Midbrain (tissue), 1 donor: ENCODE data around the gene STRBP.
"Not testable (repeated sequence)": the region's sequence is repeated elsewhere in the genome, so short reads cannot be mapped to it uniquely, and the experiment has no call there.

ENCODE experiments used
- DNase-seq: peaks from one replicate; lab custom pipeline; 2025; lab: John Stamatoyannopoulos, UW

STRBP gene

GRCh38 chr9:123249162-123249561, 19.2 kb downstream of the STRBP start:
- DNase-seq = not testable (repeated sequence)

- DNase-seq = no peak
Measured at GRCh38 chr9:123248630-123249029, 19.8 kb downstream of the STRBP start.

GRCh38 chr9:123246534-123246933, 21.9 kb downstream of the STRBP start:
- DNase-seq = no peak

- no peak for DNase-seq
Measured at GRCh38 chr9:123239726-123240125, 28.7 kb downstream of the STRBP start.

GRCh38 chr9:123238365-123238764, 30.0 kb downstream of the STRBP start:
- no peak for DNase-seq

GRCh38 chr9:123237220-123237619, 31.2 kb downstream of the STRBP start:
- no peak for DNase-seq

- no peak for DNase-seq
Measured at GRCh38 chr9:123235448-123235847, 32.9 kb downstream of the STRBP start.

GRCh38 chr9:123234853-123235252, 33.5 kb downstream of the STRBP start:
- DNase-seq = no peak

GRCh38 chr9:123232332-123232731, 36.1 kb downstream of the STRBP start:
- no peak for DNase-seq

GRCh38 chr9:123231421-123231820, 37.0 kb downstream of the STRBP start:
- no peak for DNase-seq

- no peak for DNase-seq
Measured at GRCh38 chr9:123228967-123229366, 39.4 kb downstream of the STRBP start.

- DNase-seq = no peak
Measured at GRCh38 chr9:123225995-123226394, 42.4 kb downstream of the STRBP start.

GRCh38 chr9:123225374-123225813, 43.0 kb downstream of the STRBP start:
- peak; percentile 32 for DNase-seq

GRCh38 chr9:123220127-123220526, 48.3 kb downstream of the STRBP start:
- no peak for DNase-seq

- no peak for DNase-seq
Measured at GRCh38 chr9:123218831-123219230, 49.6 kb downstream of the STRBP start.

- no peak for DNase-seq
Measured at GRCh38 chr9:123217128-123217654, 51.2 kb downstream of the STRBP start.

GRCh38 chr9:123216251-123216797, 52.1 kb downstream of the STRBP start:
- DNase-seq = no peak

GRCh38 chr9:123211081-123211480, 57.3 kb downstream of the STRBP start:
- DNase-seq = no peak

- DNase-seq = no peak
Measured at GRCh38 chr9:123208626-123209174, 59.7 kb downstream of the STRBP start.

GRCh38 chr9:123206065-123206464, 62.3 kb downstream of the STRBP start:
- no peak for DNase-seq

GRCh38 chr9:123201083-123201482, 67.3 kb downstream of the STRBP start:
- no peak for DNase-seq

- not testable (repeated sequence) for DNase-seq
Measured at GRCh38 chr9:123200469-123200868, 67.9 kb downstream of the STRBP start.

GRCh38 chr9:123196124-123196523, 72.3 kb downstream of the STRBP start:
- no peak for DNase-seq

- no peak for DNase-seq
Measured at GRCh38 chr9:123194023-123194422, 74.4 kb downstream of the STRBP start.
